ENCODE data around the gene GSG1L. TPM values are rescaled to one million over a fixed set of nuclear protein-coding genes. Genes with fewer than 3 reads are reported as not detected.

GSG1L gene
- total and polyA plus RNA-seq, 2 of the 13 experiments (the other 11 are each of a cell fraction or from before 2014, with no cell fraction given) = not detected

DNA sequence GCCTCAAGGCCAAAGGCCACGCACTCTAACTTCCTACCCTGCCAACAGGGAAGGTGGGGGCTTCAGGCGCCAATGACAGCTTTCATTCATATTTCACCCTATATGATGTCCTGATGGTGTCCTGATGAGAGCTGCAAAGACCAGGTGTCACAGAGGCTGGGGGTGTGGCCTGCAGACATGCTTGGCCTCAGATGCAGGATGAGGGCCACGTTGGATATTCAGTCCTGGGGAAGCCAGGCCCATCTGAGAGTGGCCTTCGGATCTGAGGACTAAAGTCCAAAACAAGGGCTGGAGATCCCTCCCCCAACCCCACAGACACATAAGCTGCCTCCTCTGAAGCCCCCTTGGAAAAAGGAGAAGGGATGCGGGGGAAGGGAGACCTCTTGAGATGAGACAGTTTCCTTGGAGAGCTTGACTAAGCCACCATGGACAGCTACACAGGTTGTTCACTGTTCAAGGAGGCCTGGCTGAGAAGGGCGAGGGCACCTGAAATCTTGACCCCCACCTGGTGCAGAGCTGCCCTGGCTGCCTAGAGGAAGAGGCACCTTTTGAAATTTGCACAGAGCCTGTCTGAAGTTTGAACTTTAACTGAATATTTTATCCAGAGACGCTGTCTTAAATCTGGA lies 24.3 kb upstream of the GSG1L start:
- no peaks in the 10 kb centered on the region for H3K9me3 ChIP-seq (ENCODE audit: low read length)
- no peaks in the 10 kb centered on the region for H3K79me2 ChIP-seq (ENCODE audit: insufficient read depth, low read length)
- 16% methylated on average over 7 of the region's 7 CpGs for WGBS (ENCODE audit: low lambda C conversion rate)
- in situ Hi-C loops (cut with HindIII; ENCODE audit: extremely low pct_ligation_motif_present, low pct_unique_long_range_greater_than_20kb) = no loop called here
- no peak overlapping the region; a peak in 1 of 6 replicates for H3K4me3 ChIP-seq (replicated peaks in 1 of 3; ENCODE audit: insufficient read depth in 1 of 3, low read depth in 2 of 3, low read length in 3 of 3)
- BruUV-seq (replicated peaks) = no TSS peak
- intact Hi-C loops (cut with micrococcal nuclease; ENCODE audit: unreplicated experiment) = no loop called here
- DNase-seq (ENCODE audit: low spot score) (peak; percentile 22), FAIRE-seq (peak; percentile 26), ATAC-seq (peak; percentile 58)
- 0 out of 5 replicates have a peak, but pooled peaks cover 0 to 4% of the 10 kb centered on the region in 2 experiments for H3K27me3 ChIP-seq (ENCODE audit: control insufficient read depth in 1 of 2, insufficient read depth in 2 of 2, low read length in 2 of 2)
- H2AFZ ChIP-seq (ENCODE audit: low read length) = no peak overlapping the region
- H3K4me2 ChIP-seq (ENCODE audit: low read depth, low read length) = peak overlapping the region; percentile 46
- H3K9ac ChIP-seq (ENCODE audit: insufficient read depth, low read depth, low read length) = no peak overlapping the region
- H4K20me1 ChIP-seq (ENCODE audit: insufficient read depth, low read length) = no peaks in the 10 kb centered on the region
- CTCF ChIA-PET (ENCODE audit: low intra/inter-chr PET ratio, low total read pairs) = no interaction called here
- H3K27ac ChIP-seq (ENCODE audit: extremely low read length, insufficient read depth, low read length) = no peak overlapping the region
- POLR2A ChIA-PET = no interaction called here
- H3K4me1 ChIP-seq (ENCODE audit: insufficient read depth, low read length) = peaks cover 16% of the 10 kb centered on the region
- H3K36me3 ChIP-seq (replicated peaks in 1 of 2; ENCODE audit: control insufficient read depth in 1 of 2, insufficient read depth in 2 of 2, low read length in 2 of 2) = no peaks in the 10 kb centered on the region
- TF ChIP-seq ZNF576 (CRISPR knock-in tag; IDR thresholded peaks at IDR 0.05) (no peak), ZNF660 (CRISPR knock-in tag; IDR thresholded peaks at IDR 0.05; ENCODE audit: borderline replicate concordance, low read depth) (no peak), MAFK (conservative IDR thresholded peaks at IDR 0.05 in 1 of 2, IDR thresholded peaks at IDR 0.05 in 1 of 2; ENCODE audit: low read length in 2 of 2) (no peak), SETDB1 (CRISPR knock-in tag; IDR thresholded peaks at IDR 0.05; ENCODE audit: borderline replicate concordance) (no peak), ZNF180 (CRISPR knock-in tag; IDR thresholded peaks at IDR 0.05; ENCODE audit: borderline replicate concordance, low read depth) (no peak), HMG20B (CRISPR knock-in tag; conservative IDR thresholded peaks at IDR 0.05) (no peak), MYC (CRISPR knock-in tag; IDR thresholded peaks at IDR 0.05; ENCODE audit: borderline replicate concordance) (0 out of 2 replicates have a peak, but pooled peaks have one; percentile 22), EZH2 (conservative IDR thresholded peaks at IDR 0.05; ENCODE audit: low read depth, low read length) (no peak), ZBTB3 (CRISPR knock-in tag; IDR thresholded peaks at IDR 0.05; ENCODE audit: borderline replicate concordance, low read depth) (no peak), HNF1A (IDR thresholded peaks at IDR 0.05; ENCODE audit: low read depth) (no peak), HNF1A (CRISPR knock-in tag; IDR thresholded peaks at IDR 0.05; ENCODE audit: borderline replicate concordance) (no peak)
- TF ChIP-seq, protein P1, sequence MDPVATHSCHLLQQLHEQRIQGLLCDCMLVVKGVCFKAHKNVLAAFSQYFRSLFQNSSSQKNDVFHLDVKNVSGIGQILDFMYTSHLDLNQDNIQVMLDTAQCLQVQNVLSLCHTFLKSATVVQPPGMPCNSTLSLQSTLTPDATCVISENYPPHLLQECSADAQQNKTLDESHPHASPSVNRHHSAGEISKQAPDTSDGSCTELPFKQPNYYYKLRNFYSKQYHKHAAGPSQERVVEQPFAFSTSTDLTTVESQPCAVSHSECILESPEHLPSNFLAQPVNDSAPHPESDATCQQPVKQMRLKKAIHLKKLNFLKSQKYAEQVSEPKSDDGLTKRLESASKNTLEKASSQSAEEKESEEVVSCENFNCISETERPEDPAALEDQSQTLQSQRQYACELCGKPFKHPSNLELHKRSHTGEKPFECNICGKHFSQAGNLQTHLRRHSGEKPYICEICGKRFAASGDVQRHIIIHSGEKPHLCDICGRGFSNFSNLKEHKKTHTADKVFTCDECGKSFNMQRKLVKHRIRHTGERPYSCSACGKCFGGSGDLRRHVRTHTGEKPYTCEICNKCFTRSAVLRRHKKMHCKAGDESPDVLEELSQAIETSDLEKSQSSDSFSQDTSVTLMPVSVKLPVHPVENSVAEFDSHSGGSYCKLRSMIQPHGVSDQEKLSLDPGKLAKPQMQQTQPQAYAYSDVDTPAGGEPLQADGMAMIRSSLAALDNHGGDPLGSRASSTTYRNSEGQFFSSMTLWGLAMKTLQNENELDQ (CRISPR knock-in tag; IDR thresholded peaks at IDR 0.05; ENCODE audit: borderline replicate concordance) = no peak
- TF ChIP-seq, protein P2, sequence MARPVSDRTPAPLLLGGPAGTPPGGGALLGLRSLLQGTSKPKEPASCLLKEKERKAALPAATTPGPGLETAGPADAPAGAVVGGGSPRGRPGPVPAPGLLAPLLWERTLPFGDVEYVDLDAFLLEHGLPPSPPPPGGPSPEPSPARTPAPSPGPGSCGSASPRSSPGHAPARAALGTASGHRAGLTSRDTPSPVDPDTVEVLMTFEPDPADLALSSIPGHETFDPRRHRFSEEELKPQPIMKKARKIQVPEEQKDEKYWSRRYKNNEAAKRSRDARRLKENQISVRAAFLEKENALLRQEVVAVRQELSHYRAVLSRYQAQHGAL (CRISPR knock-in tag; IDR thresholded peaks at IDR 0.05; ENCODE audit: not compliant biosample characterization) = no peak
- TF ChIP-seq, protein P3, sequence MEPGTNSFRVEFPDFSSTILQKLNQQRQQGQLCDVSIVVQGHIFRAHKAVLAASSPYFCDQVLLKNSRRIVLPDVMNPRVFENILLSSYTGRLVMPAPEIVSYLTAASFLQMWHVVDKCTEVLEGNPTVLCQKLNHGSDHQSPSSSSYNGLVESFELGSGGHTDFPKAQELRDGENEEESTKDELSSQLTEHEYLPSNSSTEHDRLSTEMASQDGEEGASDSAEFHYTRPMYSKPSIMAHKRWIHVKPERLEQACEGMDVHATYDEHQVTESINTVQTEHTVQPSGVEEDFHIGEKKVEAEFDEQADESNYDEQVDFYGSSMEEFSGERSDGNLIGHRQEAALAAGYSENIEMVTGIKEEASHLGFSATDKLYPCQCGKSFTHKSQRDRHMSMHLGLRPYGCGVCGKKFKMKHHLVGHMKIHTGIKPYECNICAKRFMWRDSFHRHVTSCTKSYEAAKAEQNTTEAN (CRISPR knock-in tag; conservative IDR thresholded peaks at IDR 0.05) = no peak

All from HepG2 (cell line).